H9 (cell line): Measurements from ENCODE around the gene ZNF638. TPM values are rescaled to one million over a fixed set of nuclear protein-coding genes. Genes with fewer than 3 reads are reported as not detected.

ENCODE experiments used
- DNase-seq: peaks from one replicate; pipeline ENCODE4 v3.0.0-alpha.2; 2017
- H2AFZ ChIP-seq: one replicate; pipeline ENCODE4 v1.6.1; 2013; ENCODE audit warnings: mild to moderate bottlenecking, low read length, control low read depth, moderate library complexity
- H2AK5ac ChIP-seq: 2 replicates; pipeline ENCODE4 v1.6.1; 2013; ENCODE audit warnings: low read length, control low read depth, mixed read lengths; ENCODE audit not compliant: insufficient read length
- H2BK120ac ChIP-seq: one replicate; pipeline ENCODE4 v1.6.1; 2013; ENCODE audit warnings: low read depth, mild to moderate bottlenecking, low read length, control low read depth, inconsistent platforms; ENCODE audit not compliant: poor library complexity, severe bottlenecking
- H2BK12ac ChIP-seq: 2 replicates; pipeline ENCODE4 v1.6.1; 2013; ENCODE audit warnings: low read length, control low read depth, mixed read lengths, low read depth; ENCODE audit not compliant: insufficient read length
- H2BK15ac ChIP-seq: 2 replicates; pipeline ENCODE4 v1.6.1; 2013; ENCODE audit warnings: low read depth, low read length, control low read depth
- H2BK20ac ChIP-seq: one replicate; pipeline ENCODE4 v1.6.1; 2013; ENCODE audit warnings: low read depth, mild to moderate bottlenecking, low read length, control low read depth, inconsistent platforms; ENCODE audit not compliant: poor library complexity, severe bottlenecking
- H2BK5ac ChIP-seq: 2 replicates; pipeline ENCODE4 v1.6.1; 2013; ENCODE audit warnings: low read length, control low read depth, mixed read lengths; ENCODE audit not compliant: insufficient read length
- H3K14ac ChIP-seq: 2 replicates; pipeline ENCODE4 v1.6.1; 2013; ENCODE audit warnings: low read length, control low read depth; ENCODE audit not compliant: insufficient read depth
- H3K18ac ChIP-seq: 2 replicates; pipeline ENCODE4 v1.6.1; 2013; ENCODE audit warnings: low read depth, mild to moderate bottlenecking, mixed read lengths, low read length, control low read depth; ENCODE audit not compliant: insufficient read length
- H3K23ac ChIP-seq: 2 replicates; pipeline ENCODE4 v1.6.1; 2013; ENCODE audit warnings: low read length, control low read depth, mixed read lengths, low read depth; ENCODE audit not compliant: insufficient read length
- H3K23me2 ChIP-seq: 2 replicates; pipeline ENCODE4 v1.6.1; 2013; ENCODE audit warnings: low read depth, mild to moderate bottlenecking, mixed read lengths, low read length, control low read depth; ENCODE audit not compliant: insufficient read length, poor library complexity, severe bottlenecking
- H3K27ac ChIP-seq: 2 replicates; pipeline ENCODE4 v1.5.1; 2013; ENCODE audit warnings: low read length, control low read depth, mixed read lengths, low read depth; ENCODE audit not compliant: insufficient read length
- H3K27me3 ChIP-seq: 2 replicates; pipeline ENCODE4 v1.6.1; 2013; ENCODE audit warnings: low read length, control low read depth, inconsistent platforms; ENCODE audit not compliant: insufficient read depth
- H3K4ac ChIP-seq: 2 replicates; pipeline ENCODE4 v1.6.1; 2013; ENCODE audit warnings: low read depth, mild to moderate bottlenecking, control low read depth, inconsistent platforms, low read length, moderate library complexity
- H3K4me1 ChIP-seq: 2 replicates; pipeline ENCODE4 v1.6.1; 2013; ENCODE audit warnings: low read length, control low read depth, inconsistent platforms; ENCODE audit not compliant: insufficient read depth
- H3K4me2 ChIP-seq: 2 replicates; pipeline ENCODE4 v1.6.1; 2013; ENCODE audit warnings: low read length, control low read depth, mixed read lengths; ENCODE audit not compliant: insufficient read length, insufficient read depth
- H3K56ac ChIP-seq: 2 replicates; pipeline ENCODE4 v1.6.1; 2013; ENCODE audit warnings: low read depth, mild to moderate bottlenecking, mixed read lengths, low read length, control low read depth; ENCODE audit not compliant: insufficient read length
- H3K79me1 ChIP-seq: 2 replicates; pipeline ENCODE4 v1.6.1; 2013; ENCODE audit warnings: low read depth, mild to moderate bottlenecking, moderate library complexity, low read length, control low read depth, inconsistent platforms; ENCODE audit not compliant: insufficient read depth, poor library complexity, severe bottlenecking
- H3K79me2 ChIP-seq: 2 replicates; pipeline ENCODE4 v1.6.1; 2013; ENCODE audit warnings: low read length, control low read depth, inconsistent platforms; ENCODE audit not compliant: insufficient read depth
- H3K9ac ChIP-seq: 2 replicates; pipeline ENCODE4 v1.6.1; 2013; ENCODE audit warnings: low read length, control low read depth, mixed read lengths; ENCODE audit not compliant: insufficient read length; ENCODE audit errors: extremely low read depth
- H3K9me3 ChIP-seq: one replicate; pipeline ENCODE4 v1.6.1; 2013; ENCODE audit warnings: low read depth, low read length, inconsistent platforms; ENCODE audit not compliant: control insufficient read depth
- H3T11ph ChIP-seq: one replicate; pipeline ENCODE4 v1.6.1; 2013; ENCODE audit warnings: mild to moderate bottlenecking, low read length, control low read depth, inconsistent platforms
- H4K20me1 ChIP-seq: one replicate; pipeline ENCODE4 v1.6.1; 2013; ENCODE audit not compliant: control insufficient read depth, insufficient read length, insufficient read depth
- H4K5ac ChIP-seq: 2 replicates; pipeline ENCODE4 v1.6.1; 2013; ENCODE audit warnings: low read depth, mild to moderate bottlenecking, mixed read lengths, low read length, control low read depth; ENCODE audit not compliant: insufficient read length
- H4K8ac ChIP-seq: replicated peaks from 2 replicates; pipeline ENCODE4 v1.6.1; 2013; ENCODE audit warnings: low read length, control low read depth, mixed read lengths, low read depth; ENCODE audit not compliant: insufficient read length
- H4K91ac ChIP-seq: 2 replicates; pipeline ENCODE4 v1.6.1; 2013; ENCODE audit warnings: low read depth, mild to moderate bottlenecking, moderate library complexity, mixed read lengths, low read length, control low read depth; ENCODE audit not compliant: insufficient read length
- H3K27ac Mint-ChIP-seq, 3 experiments: 2 replicates in 2 of 3; 3 replicates in 1 of 3; pipeline ENCODE4 v1.8.0; 2020 to 2021; ENCODE audit warnings: mixed read lengths in 3 of 3, mild to moderate bottlenecking in 1 of 3, moderate library complexity in 1 of 3
- H3K27me3 Mint-ChIP-seq: 2 replicates; pipeline ENCODE4 v1.8.0; 2021; ENCODE audit warnings: low read depth, mild to moderate bottlenecking, moderate library complexity, mixed read lengths
- H3K36me3 Mint-ChIP-seq, 3 experiments: 2 replicates in 2 of 3; 3 replicates in 1 of 3; pipeline ENCODE4 v1.8.0; 2020 to 2021; ENCODE audit warnings: low read depth in 3 of 3, mixed read lengths in 3 of 3; ENCODE audit not compliant: insufficient read depth in 1 of 3
- H3K4me1 Mint-ChIP-seq, 2 experiments: 2 replicates each; pipeline ENCODE4 v1.8.0; 2020; ENCODE audit warnings: mixed read lengths in 2 of 2
- H3K4me3 Mint-ChIP-seq, 2 experiments: 2 replicates in 1 of 2; 3 replicates in 1 of 2; pipeline ENCODE4 v1.8.0; 2020 to 2021; ENCODE audit warnings: mild to moderate bottlenecking in 2 of 2, mixed read lengths in 2 of 2, moderate library complexity in 1 of 2
- H3K9me3 Mint-ChIP-seq, 2 experiments: 2 replicates in 1 of 2; 3 replicates in 1 of 2; pipeline ENCODE4 v1.8.0; 2020; ENCODE audit warnings: mild to moderate bottlenecking in 2 of 2, mixed read lengths in 2 of 2, moderate library complexity in 1 of 2
- CTCF ChIP-seq: fragments of 200-600 bp; sonication (generic); conservative IDR thresholded peaks from 3 replicates; pipeline ENCODE4 v1.8.0; 2021; ENCODE audit warnings: antibody characterized with exemption, mild to moderate bottlenecking
- WGBS: extraction: QIAGEN DNeasy Blood & Tissue Kit; methylation state at CpG from one replicate; pipeline ENCODE4 v1.1.7; 2013; ENCODE audit warnings: missing lambda C conversion rate, low lambda C conversion rate, mixed read lengths; ENCODE audit not compliant: insufficient read length; ENCODE audit errors: extremely low coverage; 5-methylcytosine and 5-hydroxymethylcytosine counted together
- total RNA-seq: library from RNA; stranded (reverse); gene quantifications from 2 replicates; pipeline ENCODE4 v1.2.1, GENCODE V29; 2021

ZNF638 gene
- total RNA-seq, 1 experiment from 2014 or later = 146 TPM

DNA sequence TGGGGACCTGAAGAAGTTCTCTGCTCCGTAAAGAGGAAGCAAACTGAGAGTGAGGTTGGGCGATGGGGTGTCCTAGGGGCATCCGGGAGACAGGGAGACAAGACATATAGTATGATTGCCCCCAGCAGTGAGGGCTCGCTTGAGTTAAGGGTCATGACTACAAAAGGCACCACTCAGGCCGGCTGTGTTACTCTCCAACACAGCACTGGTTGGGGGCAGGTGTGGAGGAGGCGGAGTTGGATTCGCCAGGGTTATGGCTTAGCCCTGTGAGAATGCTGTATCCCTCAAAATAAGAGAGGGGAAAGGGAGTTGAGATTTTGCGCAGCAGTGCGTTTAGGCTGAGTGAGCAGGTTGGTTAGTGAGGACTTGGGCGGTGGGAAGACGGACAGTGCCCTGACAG is 133.8 kb downstream of the ZNF638 start:
- Histone ChIP-seq H3K4me2 (peak overlapping the region; percentile 73), H3K18ac (no peak overlapping the region), H4K91ac (no peak overlapping the region), H3K9ac (no peak overlapping the region), H3K4ac (no peak overlapping the region), H2BK12ac (no peak overlapping the region), H3K79me2 (no peaks in the 10 kb centered on the region), H2AK5ac (no peak overlapping the region), H2BK15ac (no peak overlapping the region), H2BK20ac (no peak overlapping the region), H3K14ac (no peak overlapping the region), H3K23ac (no peak overlapping the region), H3K27ac (no peak overlapping the region), H3K27me3 (peaks cover 61% of the 10 kb centered on the region), H3K79me1 (no peaks in the 10 kb centered on the region), H4K5ac (no peak overlapping the region), H3K4me1 (no peaks in the 10 kb centered on the region; the same call in 1 of the 2 replicates), H4K8ac (no peak overlapping the region), H4K20me1 (no peaks in the 10 kb centered on the region), H3K23me2 (peaks cover 14% of the 10 kb centered on the region), H3T11ph (no peak overlapping the region), H3K9me3 (no peaks in the 10 kb centered on the region), H2BK5ac (no peak overlapping the region), H2BK120ac (no peak overlapping the region), H2AFZ (no peak overlapping the region), H3K56ac (no peak overlapping the region)
- DNase-seq = no peak
- no CpG with 5 or more reads among the region's 11 CpGs for WGBS
- no peaks in the 10 kb centered on the region for H3K9me3 Mint-ChIP-seq
- no peak overlapping the region for H3K4me3 Mint-ChIP-seq
- peaks cover 37% of the 10 kb centered on the region for H3K27me3 Mint-ChIP-seq
- TF ChIP-seq CTCF = no peak
- peaks cover 19 to 23% of the 10 kb centered on the region in 2 experiments for H3K4me1 Mint-ChIP-seq
- no peak overlapping the region for H3K27ac Mint-ChIP-seq
- H3K36me3 Mint-ChIP-seq = no peaks in the 10 kb centered on the region
